K562 (cell line): ENCODE data around the gene CNR2. TPM values are rescaled to one million over a fixed set of nuclear protein-coding genes. Genes with fewer than 3 reads are reported as not detected.

Experiments used
- CEBPZ ChIP-seq: fragments of 150-350 bp; IDR thresholded peaks from 2 replicates; pipeline ENCODE4 v1.6.1; 2014; ENCODE audit warnings: low read depth, mild to moderate bottlenecking, low read length, borderline replicate concordance
- PHF20 ChIP-seq: fragments of 450-650 bp; IDR thresholded peaks from 2 replicates; pipeline ENCODE4 v1.6.1; 2018; ENCODE audit not compliant: partially characterized antibody
- ZNF639 ChIP-seq, 2 experiments: fragments of 200-800 bp in 1 of 2; sonication (Bioruptor generic) in 1 of 2; sonication (generic) in 1 of 2; formaldehyde crosslinking in 1 of 2; IDR thresholded peaks in 1 of 2; conservative IDR thresholded peaks in 1 of 2; 2 replicates each; pipeline versions ENCODE4 v1.5.0 to v1.6.1; 2016 to 2020; ENCODE audit warnings: missing compliant biosample characterization in 1 of 2, missing genetic modification characterization in 1 of 2, missing genetic modification reagents in 1 of 2
- ZNF77 ChIP-seq: fragments of 250-450 bp; sonication (Bioruptor Pico); IDR thresholded peaks from 2 replicates; pipeline ENCODE4 v1.5.0; 2020
- polyA plus RNA-seq, 8 experiments: library from polyadenylated mRNA; depleted of rRNA in 4 of 8; stranded (reverse) in 5 of 8; unstranded in 3 of 8; fragments of >200 nt; fragmentation: Nextera tagmentation in 2 of 8; fragmentation: Illumina TruSeq in 1 of 8; extraction: Ambion mirVana in 2 of 8; extraction: Trizol in 1 of 8; gene quantifications; 2 replicates each; pipeline versions ENCODE4 v1.2.1 to v1.2.3, GENCODE V29; 2011 to 2014; ENCODE audit warnings: inconsistent platforms in 1 of 8, missing spikeins in 1 of 8
- total RNA-seq, 7 experiments: library from RNA; depleted of rRNA in 6 of 7; stranded (reverse); fragments of >200 nt in 6 of 7; fragmentation: Illumina TruSeq in 2 of 7; extraction: Trizol in 2 of 7; gene quantifications; 2 replicates each; pipeline versions ENCODE4 v1.2.1 to v1.2.3, GENCODE V29; 2011 to 2021; ENCODE audit warnings: low replicate concordance in 1 of 7
- TF ChIP-seq, protein P1 (sequence below): fragments of 200-800 bp; sonication (Bioruptor generic); IDR thresholded peaks from 2 replicates; pipeline ENCODE4 v1.6.1; 2017; ENCODE audit warnings: missing genetic modification characterization, missing compliant biosample characterization

CNR2 gene
- total and polyA plus RNA-seq, 9 of the 15 experiments (the other 6 are each of a cell fraction or from before 2014, with no cell fraction given), result not detected

DNA sequence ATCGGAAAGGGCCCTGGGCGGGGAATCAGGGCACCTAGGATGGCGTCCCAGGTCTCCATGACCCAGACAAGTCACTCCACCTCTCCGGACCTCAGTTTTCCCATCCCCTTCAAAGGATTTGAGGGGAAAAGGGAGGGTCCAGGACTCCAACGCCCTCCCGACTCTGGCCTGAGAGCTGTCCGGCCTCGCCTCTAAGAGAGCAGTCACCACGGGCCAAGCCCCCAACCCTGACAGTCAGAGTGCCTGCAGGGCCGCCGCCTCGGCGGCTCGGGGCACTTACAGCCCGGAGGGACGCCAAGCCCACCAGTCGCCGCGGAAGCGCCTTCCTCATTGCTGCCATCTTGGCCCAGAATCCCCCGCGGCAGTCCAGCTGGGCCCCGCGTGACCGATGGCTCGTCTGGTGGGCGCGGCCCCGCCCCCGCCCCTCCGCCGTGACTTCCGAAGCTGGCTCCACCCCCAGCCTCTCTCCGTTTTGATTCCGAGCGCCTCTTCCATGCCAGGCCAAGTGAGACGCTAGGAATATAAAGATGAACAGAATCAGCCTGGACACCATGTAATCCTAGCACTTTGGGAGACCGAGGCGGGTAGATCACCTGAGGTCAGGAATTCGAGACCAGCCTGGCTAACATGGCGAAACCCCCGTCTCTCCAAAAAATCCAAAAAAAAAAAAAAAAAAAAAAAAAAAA lies 87.9 kb downstream of the CNR2 start, which contains the start of gene HMGCL (continued):
- TF ChIP-seq CEBPZ (no peak), ZNF639 (CRISPR knock-in tag; conservative IDR thresholded peaks at IDR 0.05 in 1 of 2, IDR thresholded peaks at IDR 0.05 in 1 of 2) (peak in 1 of 2 experiments; percentile 64; a peak in 1 of 4 replicates), PHF20 (peak; percentile 95), ZNF77 (no peak)
- TF ChIP-seq, protein P1, sequence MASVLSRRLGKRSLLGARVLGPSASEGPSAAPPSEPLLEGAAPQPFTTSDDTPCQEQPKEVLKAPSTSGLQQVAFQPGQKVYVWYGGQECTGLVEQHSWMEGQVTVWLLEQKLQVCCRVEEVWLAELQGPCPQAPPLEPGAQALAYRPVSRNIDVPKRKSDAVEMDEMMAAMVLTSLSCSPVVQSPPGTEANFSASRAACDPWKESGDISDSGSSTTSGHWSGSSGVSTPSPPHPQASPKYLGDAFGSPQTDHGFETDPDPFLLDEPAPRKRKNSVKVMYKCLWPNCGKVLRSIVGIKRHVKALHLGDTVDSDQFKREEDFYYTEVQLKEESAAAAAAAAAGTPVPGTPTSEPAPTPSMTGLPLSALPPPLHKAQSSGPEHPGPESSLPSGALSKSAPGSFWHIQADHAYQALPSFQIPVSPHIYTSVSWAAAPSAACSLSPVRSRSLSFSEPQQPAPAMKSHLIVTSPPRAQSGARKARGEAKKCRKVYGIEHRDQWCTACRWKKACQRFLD (CRISPR knock-in tag), result no peak
